ENCODE data around the gene CACNA1C. TPM values are rescaled to one million over a fixed set of nuclear protein-coding genes. Genes with fewer than 3 reads are reported as not detected.

The CACNA1C gene
- total RNA-seq, 1 donor from 2014 or later, result 0.02 TPM

GRCh38 chr12:2651068-2651965 is 598.5 kb downstream of the CACNA1C start:
- no peak for TF ChIP-seq CTCF (IDR thresholded peaks at IDR 0.05)
- Mint-ChIP-seq H3K36me3 (ENCODE audit: low read depth) (no peaks in the 10 kb centered on the region), H3K27ac (no peak overlapping the region), H3K4me3 (no peak overlapping the region), H3K4me1 (no peaks in the 10 kb centered on the region), H3K27me3 (peaks cover 12% of the 10 kb centered on the region), H3K9me3 (no peaks in the 10 kb centered on the region)
- ChIA-PET POLR2A (no interaction called here), CTCF (no interaction called here)
- no peak for DNase-seq
- no peak for ATAC-seq (ENCODE audit: low read depth)
- intact Hi-C loops (cut with micrococcal nuclease), result no loop called here

- ChIA-PET CTCF (no interaction called here), POLR2A (no interaction called here)
- Mint-ChIP-seq H3K4me1 (no peaks in the 10 kb centered on the region), H3K36me3 (ENCODE audit: low read depth) (no peaks in the 10 kb centered on the region), H3K27ac (no peak overlapping the region), H3K27me3 (peaks cover 5% of the 10 kb centered on the region), H3K4me3 (no peak overlapping the region), H3K9me3 (no peaks in the 10 kb centered on the region)
- DNase-seq (no peak), ATAC-seq (ENCODE audit: low read depth) (no peak)
- intact Hi-C loops (cut with micrococcal nuclease), result no loop called here
- TF ChIP-seq CTCF (IDR thresholded peaks at IDR 0.05), result no peak
Observed at GRCh38 chr12:2652011-2652400, 599.2 kb downstream of the CACNA1C start.

GRCh38 chr12:2652401-2653081 is 599.8 kb downstream of the CACNA1C start:
- Mint-ChIP-seq H3K27me3 (peaks cover 5% of the 10 kb centered on the region), H3K4me3 (no peak overlapping the region), H3K27ac (no peak overlapping the region), H3K9me3 (peaks cover under 1% of the 10 kb centered on the region), H3K4me1 (no peaks in the 10 kb centered on the region), H3K36me3 (ENCODE audit: low read depth) (no peaks in the 10 kb centered on the region)
- ChIA-PET POLR2A (no interaction called here), CTCF (no interaction called here)
- no peak for TF ChIP-seq CTCF (IDR thresholded peaks at IDR 0.05)
- no peak for ATAC-seq (ENCODE audit: low read depth)
- no peak for DNase-seq
- intact Hi-C loops (cut with micrococcal nuclease), result no loop called here

- Mint-ChIP-seq H3K4me1 (no peaks in the 10 kb centered on the region), H3K9me3 (peaks cover 8% of the 10 kb centered on the region), H3K36me3 (ENCODE audit: low read depth) (no peaks in the 10 kb centered on the region), H3K4me3 (no peak overlapping the region), H3K27ac (no peak overlapping the region), H3K27me3 (peaks cover 4% of the 10 kb centered on the region)
- ATAC-seq (ENCODE audit: low read depth) (no peak), DNase-seq (no peak)
- intact Hi-C loops (cut with micrococcal nuclease), result no loop called here
- POLR2A ChIA-PET, result no interaction called here
- CTCF ChIA-PET, result no interaction called here
- TF ChIP-seq CTCF (IDR thresholded peaks at IDR 0.05), result no peak
Observed at GRCh38 chr12:2653461-2653965, 600.7 kb downstream of the CACNA1C start.

GRCh38 chr12:2654311-2654710 is 601.5 kb downstream of the CACNA1C start:
- DNase-seq (no peak), ATAC-seq (ENCODE audit: low read depth) (no peak)
- Mint-ChIP-seq H3K27ac (no peak overlapping the region), H3K27me3 (peaks cover 1% of the 10 kb centered on the region), H3K4me3 (no peak overlapping the region), H3K36me3 (ENCODE audit: low read depth) (no peaks in the 10 kb centered on the region), H3K4me1 (no peaks in the 10 kb centered on the region), H3K9me3 (peaks cover 8% of the 10 kb centered on the region)
- no peak for TF ChIP-seq CTCF (IDR thresholded peaks at IDR 0.05)
- POLR2A ChIA-PET, result no interaction called here
- intact Hi-C loops (cut with micrococcal nuclease), result no loop called here
- CTCF ChIA-PET, result no interaction called here

Data from activated B cell treated with CpG ODN at 0.5 μM for 24 hours (primary cell).